Measurements from ENCODE around the gene TIGD1. TPM values are rescaled to one million over a fixed set of nuclear protein-coding genes. Genes with fewer than 3 reads are reported as not detected.

Gene TIGD1
- total and polyA plus RNA-seq, 2 of the 13 experiments (the other 11 are each of a cell fraction or from before 2014, with no cell fraction given): 3.5 to 9.5 TPM

DNA sequence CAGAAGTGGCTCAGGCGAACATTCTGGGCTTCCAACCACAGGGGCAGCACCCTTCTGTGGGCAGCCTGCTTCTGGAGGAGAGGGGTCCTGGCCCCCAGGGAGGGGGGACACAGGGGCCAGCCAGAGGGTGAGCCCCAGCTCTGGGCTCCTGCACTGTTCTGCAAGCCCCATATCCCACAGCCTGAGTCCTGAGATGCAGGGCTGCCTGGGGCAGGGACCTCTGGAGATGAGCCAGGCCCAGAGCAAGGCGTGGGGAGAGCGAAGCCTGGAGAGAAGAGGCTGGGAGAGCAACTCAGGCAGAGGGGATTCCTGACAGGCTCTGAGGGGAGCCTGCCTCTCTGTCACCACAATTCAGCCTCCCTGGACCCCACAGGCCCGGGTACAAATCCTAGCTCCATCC lies 43.6 kb downstream of the TIGD1 start (continued):
- TF ChIP-seq XBP1 (CRISPR knock-in tag; IDR thresholded peaks at IDR 0.05) (no peak), ZNF576 (CRISPR knock-in tag; IDR thresholded peaks at IDR 0.05) (no peak), SNAPC5 (CRISPR knock-in tag; IDR thresholded peaks at IDR 0.05; ENCODE audit: borderline replicate concordance) (no peak), ZNF572 (CRISPR knock-in tag; IDR thresholded peaks at IDR 0.05) (no peak), NFIB (CRISPR knock-in tag; IDR thresholded peaks at IDR 0.05; ENCODE audit: borderline replicate concordance) (no peak), AHR (CRISPR knock-in tag; IDR thresholded peaks at IDR 0.05) (no peak), TARDBP (CRISPR knock-in tag; IDR thresholded peaks at IDR 0.05) (no peak)

DNA sequence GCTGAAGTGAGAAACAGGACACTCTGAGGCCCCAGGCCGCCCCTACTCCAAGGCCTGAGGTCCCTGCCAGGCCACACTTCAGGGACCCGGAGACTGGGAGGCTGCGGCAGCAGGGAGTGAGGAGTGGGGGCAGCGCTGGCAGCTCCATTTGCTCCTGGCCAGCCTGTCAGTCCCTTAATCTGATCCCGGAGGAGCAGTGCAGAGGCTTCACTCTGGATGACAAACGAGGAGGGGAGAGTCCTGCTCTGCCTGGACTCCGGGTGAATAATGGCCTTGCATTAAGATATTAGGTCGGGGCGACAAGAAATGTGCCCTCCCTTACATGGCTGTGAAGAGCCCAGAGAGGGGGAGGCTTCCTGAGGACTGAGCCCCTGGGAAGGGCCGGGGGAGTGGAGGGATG lies 44.5 kb downstream of the TIGD1 start:
- Histone ChIP-seq H3K4me3 (replicated peaks in 1 of 3; ENCODE audit: insufficient read depth in 1 of 3, low read depth in 2 of 3, low read length in 3 of 3) (no peak overlapping the region), H3K9ac (ENCODE audit: insufficient read depth, low read depth, low read length) (no peak overlapping the region), H3K4me1 (ENCODE audit: insufficient read depth, low read length) (peaks cover 11% of the 10 kb centered on the region), H3K4me2 (ENCODE audit: low read depth, low read length) (no peak overlapping the region), H3K27ac (ENCODE audit: extremely low read length, insufficient read depth, low read length) (no peak overlapping the region), H3K9me3 (ENCODE audit: low read length) (no peaks in the 10 kb centered on the region), H4K20me1 (ENCODE audit: insufficient read depth, low read length) (no peaks in the 10 kb centered on the region), H2AFZ (ENCODE audit: low read length) (no peak overlapping the region), H3K27me3 (ENCODE audit: control insufficient read depth in 1 of 2, insufficient read depth in 2 of 2, low read length in 2 of 2) (peaks cover 16 to 82% of the 10 kb centered on the region in 2 experiments), H3K36me3 (replicated peaks in 1 of 2; ENCODE audit: control insufficient read depth in 1 of 2, insufficient read depth in 2 of 2, low read length in 2 of 2) (no peaks in the 10 kb centered on the region), H3K79me2 (ENCODE audit: insufficient read depth, low read length) (no peaks in the 10 kb centered on the region)
- POLR2A ChIA-PET: no interaction called here
- intact Hi-C loops (cut with micrococcal nuclease; ENCODE audit: unreplicated experiment) (no loop called here), in situ Hi-C loops (cut with HindIII; ENCODE audit: extremely low pct_ligation_motif_present, low pct_unique_long_range_greater_than_20kb) (no loop called here)
- CTCF ChIA-PET (ENCODE audit: low intra/inter-chr PET ratio, low total read pairs): no interaction called here
- FAIRE-seq (no peak), DNase-seq (ENCODE audit: low spot score) (no peak), ATAC-seq (no peak)
- 20% methylated on average over 9 of the region's 10 CpGs for WGBS (ENCODE audit: low lambda C conversion rate)
- no TSS peak for BruUV-seq (replicated peaks)
- no peak for TF ChIP-seq PHF8 (CRISPR knock-in tag; IDR thresholded peaks at IDR 0.05)
- TF ChIP-seq, protein P1, sequence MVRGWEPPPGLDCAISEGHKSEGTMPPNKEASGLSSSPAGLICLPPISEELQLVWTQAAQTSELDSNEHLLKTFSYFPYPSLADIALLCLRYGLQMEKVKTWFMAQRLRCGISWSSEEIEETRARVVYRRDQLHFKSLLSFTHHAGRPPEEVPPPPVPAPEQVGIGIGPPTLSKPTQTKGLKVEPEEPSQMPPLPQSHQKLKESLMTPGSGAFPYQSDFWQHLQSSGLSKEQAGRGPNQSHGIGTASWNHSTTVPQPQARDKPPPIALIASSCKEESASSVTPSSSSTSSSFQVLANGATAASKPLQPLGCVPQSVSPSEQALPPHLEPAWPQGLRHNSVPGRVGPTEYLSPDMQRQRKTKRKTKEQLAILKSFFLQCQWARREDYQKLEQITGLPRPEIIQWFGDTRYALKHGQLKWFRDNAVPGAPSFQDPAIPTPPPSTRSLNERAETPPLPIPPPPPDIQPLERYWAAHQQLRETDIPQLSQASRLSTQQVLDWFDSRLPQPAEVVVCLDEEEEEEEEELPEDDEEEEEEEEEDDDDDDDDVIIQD (CRISPR knock-in tag; IDR thresholded peaks at IDR 0.05; ENCODE audit: low read depth): no peak
- TF ChIP-seq TBL1XR1 (IDR thresholded peaks at IDR 0.05; ENCODE audit: borderline replicate concordance, low read length, partially characterized antibody): no peak
- no peak for TF ChIP-seq FOXP1 (IDR thresholded peaks at IDR 0.05)
- no peak for TF ChIP-seq FOXP1 (CRISPR knock-in tag; IDR thresholded peaks at IDR 0.05)
- no peak for TF ChIP-seq CBX5 (CRISPR knock-in tag; IDR thresholded peaks at IDR 0.05; ENCODE audit: borderline replicate concordance)
- no peak for TF ChIP-seq PLRG1 (conservative IDR thresholded peaks at IDR 0.05)
- no peak for TF ChIP-seq HES4 (CRISPR knock-in tag; IDR thresholded peaks at IDR 0.05; ENCODE audit: borderline replicate concordance)
- TF ChIP-seq ZNF619 (CRISPR knock-in tag; IDR thresholded peaks at IDR 0.05): no peak
- TF ChIP-seq ZNF790 (CRISPR knock-in tag; IDR thresholded peaks at IDR 0.05; ENCODE audit: borderline replicate concordance): no peak
- no peak for TF ChIP-seq HMGA1 (CRISPR knock-in tag; conservative IDR thresholded peaks at IDR 0.05)
- no peak for TF ChIP-seq GZF1 (CRISPR knock-in tag; IDR thresholded peaks at IDR 0.05)
- no peak for TF ChIP-seq ZNF567 (CRISPR knock-in tag; IDR thresholded peaks at IDR 0.05; ENCODE audit: borderline replicate concordance)
- TF ChIP-seq ZFP37 (CRISPR knock-in tag; IDR thresholded peaks at IDR 0.05; ENCODE audit: borderline replicate concordance): no peak
- TF ChIP-seq, protein P2, sequence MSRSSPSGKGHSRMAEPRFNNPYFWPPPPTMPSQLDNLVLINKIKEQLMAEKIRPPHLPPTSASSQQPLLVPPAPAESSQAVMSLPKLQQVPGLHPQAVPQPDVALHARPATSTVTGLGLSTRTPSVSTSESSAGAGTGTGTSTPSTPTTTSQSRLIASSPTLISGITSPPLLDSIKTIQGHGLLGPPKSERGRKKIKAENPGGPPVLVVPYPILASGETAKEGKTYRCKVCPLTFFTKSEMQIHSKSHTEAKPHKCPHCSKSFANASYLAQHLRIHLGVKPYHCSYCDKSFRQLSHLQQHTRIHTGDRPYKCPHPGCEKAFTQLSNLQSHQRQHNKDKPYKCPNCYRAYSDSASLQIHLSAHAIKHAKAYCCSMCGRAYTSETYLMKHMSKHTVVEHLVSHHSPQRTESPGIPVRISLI (CRISPR knock-in tag; IDR thresholded peaks at IDR 0.05; ENCODE audit: borderline replicate concordance): no peak
- TF ChIP-seq ZNF674 (CRISPR knock-in tag; IDR thresholded peaks at IDR 0.05; ENCODE audit: low read depth): no peak
